GM18951 (cell line): Measurements from ENCODE around the gene ZNF8.
"Not testable (repeated sequence)": the region's sequence is repeated elsewhere in the genome, so short reads cannot be mapped to it uniquely, and the experiment has no call there.

Experiments
- POLR2A ChIP-seq: IDR thresholded peaks from 4 replicates; pipeline ENCODE4 v1.6.1; 2011; ENCODE audit warnings: mild to moderate bottlenecking; ENCODE audit not compliant: insufficient read length, insufficient read depth; ENCODE audit errors: extremely low read depth
- in situ Hi-C: fragments of 300-500 bp; cut with MboI; formaldehyde crosslinking; loops from one replicate; pipeline ENCODE4 v1.12.0; 2022; ENCODE audit warnings: low sequenced_read_pairs, mixed read lengths, inconsistent platforms; ENCODE audit not compliant: unreplicated experiment

The ZNF8 gene

DNA sequence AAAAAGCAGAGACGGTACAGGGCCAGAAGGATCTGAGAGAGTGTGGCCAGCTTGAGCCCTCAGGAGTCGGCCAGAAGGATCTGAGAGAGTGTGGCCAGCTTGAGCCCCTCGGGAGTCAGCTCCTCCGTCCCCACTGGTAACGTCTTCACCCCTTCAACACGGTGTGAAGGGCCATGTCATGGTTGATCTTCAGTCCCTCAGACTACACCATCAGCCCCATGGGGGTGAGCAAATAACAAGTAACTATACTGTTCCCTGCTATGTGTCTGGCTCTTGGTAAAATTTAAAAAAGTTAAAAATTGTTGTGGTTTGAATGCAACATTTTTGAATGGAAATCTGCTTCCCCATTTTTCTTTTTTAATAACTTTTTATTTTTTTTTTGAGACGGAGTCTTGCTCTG lies 1.6 kb upstream of the ZNF8 start:
- TF ChIP-seq POLR2A, result no peak
- in situ Hi-C loops, result no loop called here

DNA sequence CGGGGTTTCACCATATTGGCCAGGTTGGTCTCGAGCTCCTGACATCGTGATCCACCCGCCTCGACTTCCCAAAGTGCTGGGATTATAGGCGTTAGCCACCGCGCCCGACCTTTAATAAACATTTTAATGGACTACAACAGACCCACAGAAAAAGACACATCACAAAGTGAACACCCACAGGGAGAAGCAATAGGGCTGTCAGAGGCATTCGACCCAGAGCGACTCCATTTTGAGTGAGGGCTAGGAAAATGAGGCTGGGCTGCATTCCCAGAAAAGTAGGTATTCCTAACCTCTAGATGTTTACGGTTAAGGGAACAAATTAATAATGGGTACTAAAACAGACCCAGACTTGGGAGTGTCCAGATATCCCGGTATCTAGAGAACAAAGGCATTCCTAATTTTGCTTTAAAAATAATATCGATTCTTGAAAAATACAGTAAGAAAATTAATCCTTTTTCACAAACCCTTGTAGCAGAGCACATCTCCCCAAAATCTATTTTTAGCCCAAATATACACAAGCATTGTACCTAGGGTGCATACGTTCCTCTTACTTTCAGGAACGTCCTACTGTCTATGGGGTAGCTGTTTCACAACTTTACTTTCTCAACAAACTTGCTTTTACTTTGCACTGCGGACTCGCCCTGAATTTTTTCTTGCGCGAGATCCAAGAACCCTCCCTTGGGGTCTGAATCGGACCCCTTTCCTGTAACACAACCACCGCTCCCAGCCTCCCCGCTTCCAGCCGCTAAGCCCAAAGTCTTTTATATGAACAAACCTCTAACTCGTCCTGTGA lies 811 bp upstream of the ZNF8 start:
- in situ Hi-C loops, result no loop called here
- no peak for TF ChIP-seq POLR2A

DNA sequence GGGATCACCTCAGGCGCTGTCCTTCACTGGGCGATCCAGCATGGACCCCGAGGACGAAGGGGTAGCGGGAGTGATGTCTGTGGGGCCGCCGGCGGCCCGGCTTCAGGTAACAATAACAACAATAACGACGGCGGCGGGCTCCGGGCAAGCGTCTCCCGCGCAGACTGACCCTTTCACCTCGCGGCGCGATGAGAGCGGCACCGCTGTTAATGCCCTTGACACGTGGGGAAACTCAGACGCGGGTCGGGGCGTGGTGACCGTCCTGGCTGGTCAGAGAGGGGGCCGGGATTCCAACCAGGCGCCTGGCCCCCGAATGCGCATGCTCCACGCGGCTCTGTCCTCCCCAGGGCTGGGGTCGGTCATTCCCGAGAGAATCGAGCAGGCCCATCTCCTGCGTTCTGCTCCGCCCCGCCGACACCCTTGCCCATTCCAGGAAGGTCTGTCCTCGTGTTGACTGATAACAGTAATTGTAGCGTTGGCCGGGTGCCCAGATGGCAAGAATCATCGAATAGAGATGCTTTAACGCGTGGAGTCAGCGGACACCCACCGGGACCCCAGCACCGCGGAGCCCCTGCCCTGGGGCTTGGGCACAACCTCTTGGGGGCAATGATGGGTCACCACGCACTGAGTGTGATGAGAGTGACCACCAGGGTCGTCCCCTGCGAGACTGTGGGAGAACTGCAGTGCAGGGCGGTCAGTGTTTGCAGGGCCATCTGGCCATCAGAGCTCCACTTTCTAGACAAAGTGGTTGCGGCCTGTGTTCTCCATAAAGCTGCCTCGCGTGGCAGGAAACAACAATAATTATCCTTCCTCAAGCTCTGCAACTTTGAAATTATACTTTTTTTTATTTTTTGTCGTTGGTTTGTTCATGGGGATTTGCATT lies 528 bp downstream of the ZNF8 start:
- no peak for TF ChIP-seq POLR2A
- in situ Hi-C loops, result no loop called here

DNA sequence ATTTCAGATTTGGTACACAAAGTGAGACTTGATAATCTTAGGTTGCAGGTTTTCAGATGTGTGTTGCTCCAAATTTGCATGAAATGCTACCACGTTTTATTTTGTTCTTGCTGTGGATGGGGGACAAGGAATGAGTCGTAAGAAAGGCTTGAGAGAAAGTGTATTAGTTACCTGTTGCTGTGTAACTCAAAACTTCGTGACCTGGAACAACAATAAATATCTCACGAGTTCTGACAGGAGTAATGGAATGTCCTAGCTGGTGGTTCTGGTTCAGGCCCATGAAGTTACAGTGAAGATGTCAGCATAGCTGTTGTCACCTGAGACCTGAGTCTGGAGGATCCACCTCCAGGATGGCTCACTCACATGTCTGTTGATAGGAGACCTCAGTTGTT lies 1.2 kb downstream of the ZNF8 start:
- TF ChIP-seq POLR2A, result no peak
- in situ Hi-C loops, result no loop called here

DNA sequence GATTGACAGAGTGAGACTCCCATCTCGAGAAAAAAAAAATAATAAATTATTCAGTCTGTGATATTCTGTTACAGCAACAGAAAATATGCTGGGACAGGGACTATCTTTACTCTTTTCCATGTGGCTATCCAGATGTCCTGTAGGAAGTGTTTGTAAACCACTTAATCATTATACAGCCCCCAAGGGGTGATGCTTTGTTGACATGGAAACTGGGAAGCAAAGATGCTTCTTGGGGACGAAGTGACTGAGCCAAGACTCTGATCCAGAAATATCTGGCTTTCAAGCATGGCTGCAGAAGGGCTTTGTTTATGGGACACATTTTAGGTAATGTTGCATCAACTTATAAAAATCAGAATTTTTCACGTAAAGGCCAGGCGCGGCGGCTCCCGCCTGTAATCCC lies 5.4 kb downstream of the ZNF8 start:
- no peak for TF ChIP-seq POLR2A
- in situ Hi-C loops, result no loop called here

DNA sequence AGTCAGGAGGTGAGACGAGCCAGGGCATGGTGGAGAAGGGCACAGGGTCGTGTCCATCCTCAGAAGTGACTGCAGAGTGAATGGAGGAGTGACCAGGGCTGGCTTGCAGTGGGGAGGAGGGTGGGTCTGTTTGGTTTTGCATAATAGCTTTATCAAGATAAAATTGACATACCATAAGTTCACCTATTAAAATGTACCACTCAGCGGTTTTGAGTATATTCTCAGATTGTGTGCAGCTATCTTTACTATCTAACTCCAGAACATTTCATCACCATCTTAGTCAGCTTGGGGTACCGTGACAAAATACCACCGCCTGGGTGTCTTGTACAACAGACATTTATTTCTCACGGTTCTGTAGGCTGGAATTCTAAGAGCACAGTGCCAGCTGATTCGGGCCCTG lies 13.2 kb downstream of the ZNF8 start:
- TF ChIP-seq POLR2A, result no peak
- in situ Hi-C loops, result no loop called here

DNA sequence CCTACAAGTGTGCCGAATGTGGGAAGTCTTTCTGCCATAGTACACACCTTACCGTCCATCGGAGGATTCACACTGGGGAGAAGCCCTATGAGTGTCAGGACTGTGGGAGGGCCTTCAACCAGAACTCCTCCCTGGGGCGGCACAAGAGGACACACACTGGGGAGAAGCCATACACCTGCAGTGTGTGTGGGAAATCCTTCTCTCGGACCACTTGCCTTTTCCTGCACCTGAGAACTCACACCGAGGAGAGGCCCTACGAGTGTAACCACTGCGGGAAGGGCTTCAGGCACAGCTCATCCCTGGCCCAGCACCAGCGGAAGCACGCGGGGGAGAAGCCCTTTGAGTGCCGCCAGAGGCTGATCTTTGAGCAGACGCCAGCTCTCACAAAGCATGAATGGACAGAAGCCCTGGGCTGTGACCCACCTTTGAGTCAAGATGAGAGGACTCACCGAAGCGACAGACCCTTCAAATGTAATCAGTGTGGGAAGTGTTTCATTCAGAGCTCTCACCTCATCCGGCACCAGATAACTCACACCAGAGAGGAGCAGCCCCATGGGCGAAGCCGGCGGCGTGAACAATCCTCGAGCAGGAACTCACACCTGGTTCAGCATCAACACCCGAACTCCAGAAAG lies 16.1 kb downstream of the ZNF8 start:
- no peak for TF ChIP-seq POLR2A
- in situ Hi-C loops, result no loop called here

DNA sequence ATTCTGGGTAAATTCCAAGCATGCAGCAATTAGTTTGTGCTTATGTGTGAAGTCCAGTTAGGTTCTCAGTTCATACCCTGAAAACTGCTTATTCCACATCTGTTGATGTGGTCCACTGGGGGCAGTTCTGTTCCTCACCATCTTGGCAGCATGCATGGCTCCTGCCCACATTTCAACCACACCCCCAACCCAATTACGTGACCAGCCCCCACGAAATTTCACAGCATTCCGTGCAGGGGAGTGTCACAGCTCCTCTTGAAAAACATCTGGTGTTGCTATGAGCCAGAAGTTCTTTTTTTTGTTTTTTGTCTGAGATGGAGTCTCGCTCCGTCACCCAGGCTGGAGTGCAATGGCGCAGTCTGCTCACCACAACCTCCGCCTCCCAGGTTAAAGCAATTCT lies 17.3 kb downstream of the ZNF8 start:
- no peak for TF ChIP-seq POLR2A
- in situ Hi-C loops, result no loop called here

DNA sequence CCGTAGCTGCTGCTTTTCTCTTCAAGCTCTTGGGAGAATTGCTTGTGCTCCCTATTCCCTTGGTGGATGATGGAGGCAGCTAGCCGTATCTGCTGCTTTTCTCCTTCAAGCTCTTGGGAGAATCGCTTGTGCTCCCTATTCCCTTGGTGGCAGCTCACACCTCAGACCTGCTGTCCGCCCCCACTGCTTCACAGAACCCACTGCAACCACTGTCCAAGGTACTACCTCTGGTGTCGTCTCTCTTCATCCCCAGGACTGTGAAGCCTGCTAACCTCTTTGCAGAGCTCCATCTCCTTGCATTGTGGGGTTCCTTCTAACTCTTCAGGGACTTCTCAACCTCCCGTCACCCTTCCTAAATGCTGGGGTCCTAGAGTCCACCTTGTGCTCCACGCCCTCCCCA lies 21.9 kb downstream of the ZNF8 start:
- no peak for TF ChIP-seq POLR2A
- in situ Hi-C loops, result no loop called here

DNA sequence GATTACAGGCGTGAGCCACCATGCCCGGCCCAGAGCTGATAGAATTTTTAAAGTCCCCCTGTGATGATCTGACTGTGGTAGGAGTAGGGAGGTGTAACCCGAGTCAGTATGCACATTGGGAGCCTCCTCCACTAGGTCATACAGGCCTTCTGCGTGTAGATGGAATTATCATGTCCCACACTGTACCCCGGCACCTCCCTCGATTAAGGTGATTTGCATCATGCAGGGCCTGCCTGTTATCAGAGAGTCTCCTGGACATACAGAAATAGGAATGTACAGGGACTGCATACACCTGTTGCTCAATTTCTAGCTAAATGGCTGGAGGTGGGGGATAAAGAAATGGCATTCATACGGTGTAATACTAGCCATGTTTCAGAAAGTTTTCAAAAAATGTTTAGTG lies 25.5 kb downstream of the ZNF8 start:
- in situ Hi-C loops, result no loop called here
- no peak for TF ChIP-seq POLR2A

DNA sequence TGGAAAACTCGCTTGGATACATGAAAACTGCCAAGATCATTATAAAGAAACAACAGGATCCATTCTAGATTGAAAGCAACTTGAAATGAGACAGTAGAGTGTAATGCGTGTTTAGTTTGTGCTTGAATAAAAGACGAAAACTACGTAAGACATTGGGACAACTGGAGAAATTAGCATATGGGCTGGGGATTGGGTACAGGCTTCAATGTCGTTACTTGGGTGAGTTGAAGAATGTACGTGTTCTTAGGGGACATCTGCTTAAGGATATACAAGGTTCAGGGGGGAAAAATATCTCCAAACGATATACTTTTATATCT lies 26.0 kb downstream of the ZNF8 start:
- in situ Hi-C loops, result no loop called here
- no peak for TF ChIP-seq POLR2A

DNA sequence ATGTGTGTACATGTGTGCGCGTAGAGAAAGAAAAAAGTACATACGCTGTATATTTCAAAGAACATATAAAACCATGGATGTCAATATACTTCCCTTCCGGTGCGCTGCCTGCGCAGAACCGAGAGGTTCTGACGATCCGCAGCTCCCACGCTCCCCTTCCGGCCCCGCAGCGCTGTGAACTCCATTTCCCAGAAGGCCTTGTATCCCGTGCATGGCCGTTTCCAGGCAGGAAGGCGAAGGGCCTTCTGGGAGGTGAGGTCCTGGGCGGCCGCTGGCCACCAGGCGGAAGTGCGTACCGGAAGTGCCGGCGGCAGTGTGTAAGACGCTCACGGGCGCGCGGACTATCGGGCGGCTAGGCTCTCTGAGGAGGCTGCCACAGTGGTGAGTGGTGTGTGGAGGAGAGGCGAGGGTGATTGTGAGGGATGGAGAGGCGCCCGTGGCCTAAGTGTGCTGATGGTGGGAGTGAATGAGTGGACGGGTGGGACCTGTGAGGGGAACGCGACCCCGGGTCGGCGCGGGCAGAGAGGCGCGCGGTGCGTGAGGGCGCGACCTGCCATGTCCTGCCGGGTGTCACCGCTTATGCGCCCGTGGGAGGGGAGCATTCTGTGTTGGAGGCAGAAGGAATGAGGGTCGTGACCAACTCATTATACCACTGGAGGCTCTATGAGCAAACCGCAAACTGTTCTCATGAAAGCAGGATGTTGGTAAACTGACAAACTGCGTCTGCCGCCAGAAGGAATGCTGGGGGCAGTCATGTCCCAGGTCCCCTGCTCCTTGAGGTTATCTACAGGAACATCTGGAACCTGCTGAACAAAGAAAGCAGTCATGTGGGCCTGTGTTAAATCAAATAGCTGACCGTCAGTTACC lies 26.5 kb downstream of the ZNF8 start, which contains the start of gene ERVK3-1:
TSS of gene ERVK3-1 (plus strand) at position 313 of the 867 bp plus-strand sequence. CDS start 6,792 bp downstream, outside the sequence.
- in situ Hi-C loops, result no loop called here
- peak; percentile 96 for TF ChIP-seq POLR2A

DNA sequence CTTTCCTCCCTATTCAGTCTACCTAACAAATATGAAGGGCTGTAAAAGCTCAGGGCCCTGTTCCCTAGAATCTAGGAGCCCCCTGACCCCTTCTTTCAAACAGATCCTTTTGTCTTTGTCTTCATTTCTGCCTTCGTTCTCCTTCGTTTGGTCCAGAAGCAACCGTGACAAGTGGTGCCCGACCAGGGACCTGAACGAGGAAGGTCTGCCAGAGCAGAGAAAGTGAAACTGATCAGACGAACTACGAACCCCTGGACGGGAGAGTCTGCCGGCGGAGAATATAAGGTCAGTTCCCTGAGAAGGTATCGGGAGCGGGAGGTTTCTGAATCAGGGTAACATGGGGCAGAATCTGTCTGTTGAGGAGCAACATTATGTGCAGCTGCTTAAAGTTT lies 27.2 kb downstream of the ZNF8 start:
- in situ Hi-C loops, result no loop called here
- no peak for TF ChIP-seq POLR2A

DNA sequence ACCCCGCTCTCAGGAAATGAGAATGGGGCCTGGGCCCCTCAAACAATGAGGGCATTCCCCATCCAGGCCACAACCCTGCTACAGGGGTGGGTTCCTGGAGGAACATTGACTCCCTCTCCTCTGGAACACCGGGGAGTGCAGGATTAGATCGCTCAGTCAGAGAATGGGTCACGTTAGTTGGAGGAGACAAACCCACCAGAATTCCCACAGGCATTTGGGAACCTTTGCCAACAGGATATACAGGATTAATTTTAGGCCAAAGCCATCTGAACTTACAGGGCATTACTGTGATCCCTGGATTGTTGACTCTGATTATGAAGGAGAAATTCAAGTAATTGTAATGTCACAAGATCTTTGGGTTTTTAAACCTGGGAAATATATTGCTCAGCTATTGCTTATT lies 29.0 kb downstream of the ZNF8 start:
- in situ Hi-C loops, result no loop called here

DNA sequence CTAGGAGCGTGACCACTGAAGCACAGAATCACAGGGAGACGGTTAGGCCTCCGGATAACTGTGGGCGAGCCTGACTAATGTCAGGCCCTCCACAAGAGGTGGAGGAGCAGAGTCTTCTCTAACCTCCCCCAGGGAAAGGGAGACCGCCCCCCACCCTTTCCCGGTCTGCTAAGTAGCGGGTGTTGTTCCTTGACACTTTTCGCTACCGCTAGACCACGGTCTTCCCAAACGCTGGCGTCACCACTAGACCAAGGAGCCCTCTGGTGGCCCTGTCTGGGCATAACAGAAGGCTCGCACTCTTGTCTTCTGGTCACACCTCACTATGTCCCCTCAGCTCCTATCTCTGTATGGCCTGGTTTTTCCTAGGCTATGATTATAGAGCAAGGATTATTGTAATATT lies 31.9 kb downstream of the ZNF8 start:
- in situ Hi-C loops, result not testable (repeated sequence)

More for the DNA sequence above, 29.0 kb downstream of the ZNF8 start:
- no peak for TF ChIP-seq POLR2A
